GM19463 (cell line): ENCODE measurements around the gene ZNF618.

ENCODE experiments used
- ATAC-seq: cut with Tn5 transposase; IDR thresholded peaks from one replicate; pipeline ENCODE4 v1.9.1; 2021; ENCODE audit warnings: mild to moderate bottlenecking, moderate library complexity; ENCODE audit not compliant: unreplicated experiment

The ZNF618 gene

DNA sequence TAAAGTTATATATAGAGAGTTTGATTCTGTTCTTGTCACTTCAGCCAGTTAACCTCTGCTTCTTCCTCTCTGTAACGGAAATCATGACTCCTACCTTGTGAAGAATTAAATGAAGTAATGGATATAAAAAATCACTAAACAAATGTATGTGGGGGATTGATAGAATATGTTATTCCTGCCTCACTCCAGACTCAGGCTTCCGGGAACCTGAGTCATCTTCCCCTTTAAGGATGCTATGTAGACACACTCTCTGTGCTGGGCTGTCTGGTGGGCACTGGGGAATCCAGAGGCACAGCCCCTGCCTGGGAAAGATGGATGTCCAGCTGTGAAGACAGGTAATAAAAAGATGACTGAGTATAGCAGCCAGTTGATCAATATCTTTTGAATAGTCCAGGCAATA, 77.4 kb downstream of the ZNF618 start:
- ATAC-seq: no peak

DNA sequence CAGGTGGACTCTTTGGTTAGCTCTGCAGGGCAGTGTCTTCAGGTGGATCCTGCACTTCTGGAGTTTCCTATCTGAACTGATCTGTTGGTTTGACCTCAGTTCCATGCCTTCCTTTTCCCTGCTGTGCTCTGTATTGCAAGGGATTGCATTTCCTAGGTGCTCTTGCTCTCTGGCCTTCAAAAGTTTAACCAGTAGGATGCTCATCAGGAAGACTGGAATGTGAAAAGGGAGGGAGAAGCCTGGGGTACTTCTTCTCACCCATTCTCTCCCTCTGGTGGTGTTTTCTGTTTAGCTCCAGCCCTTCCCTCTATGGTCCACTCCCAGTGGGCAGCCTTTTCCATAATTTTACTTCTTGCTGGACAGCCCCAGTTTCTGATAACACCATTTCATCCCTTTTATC, 78.5 kb downstream of the ZNF618 start:
- ATAC-seq: no peak

- ATAC-seq: no peak
Measured at GRCh38 chr9:113955076-113955752, 79.1 kb downstream of the ZNF618 start.

DNA sequence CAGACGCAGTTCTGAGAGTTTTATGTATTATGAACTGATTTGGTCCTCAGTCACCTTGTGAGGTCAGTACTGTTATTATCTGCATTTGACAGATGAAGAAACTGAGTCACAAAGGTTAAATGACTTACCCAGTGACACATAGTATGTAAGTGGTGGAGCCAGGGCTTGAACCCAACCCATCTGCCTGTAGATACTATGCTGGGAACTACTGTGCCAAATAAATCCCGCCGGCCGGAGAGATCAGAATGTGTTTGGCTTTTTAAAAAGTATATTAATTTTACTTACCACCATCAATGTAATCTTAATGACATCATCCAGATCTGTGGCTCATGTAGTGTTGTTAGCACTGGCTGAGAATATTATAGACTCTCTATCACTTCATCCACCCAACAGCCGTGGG, 80.8 kb downstream of the ZNF618 start:
- ATAC-seq: no peak

GRCh38 chr9:113957351-113957750, 81.2 kb downstream of the ZNF618 start:
- no peak for ATAC-seq

DNA sequence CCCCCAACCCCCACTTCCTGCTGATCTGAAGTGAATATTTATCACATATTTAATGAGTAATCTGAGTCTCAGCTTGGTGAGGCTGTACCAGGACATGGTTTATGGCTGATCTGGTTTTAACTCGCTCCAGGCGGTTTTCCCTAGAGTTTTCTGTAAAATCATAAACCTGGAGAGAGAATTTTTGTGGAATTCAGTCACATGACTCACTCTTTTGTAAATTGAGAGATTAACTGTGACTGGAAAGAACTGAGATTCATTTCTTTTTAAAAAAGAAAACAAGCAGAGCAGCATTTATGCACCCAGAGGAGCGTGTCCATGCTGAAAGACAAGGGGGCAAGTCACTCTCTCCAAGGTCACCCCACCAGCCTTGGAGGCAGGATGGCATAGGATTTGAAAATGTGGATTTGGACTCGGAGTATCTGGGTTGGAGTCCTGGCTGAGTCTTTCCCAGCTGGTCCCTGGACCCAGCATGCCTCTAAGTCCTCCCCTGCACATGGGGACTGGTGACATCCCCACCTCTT, 81.8 kb downstream of the ZNF618 start:
- ATAC-seq: no peak

DNA sequence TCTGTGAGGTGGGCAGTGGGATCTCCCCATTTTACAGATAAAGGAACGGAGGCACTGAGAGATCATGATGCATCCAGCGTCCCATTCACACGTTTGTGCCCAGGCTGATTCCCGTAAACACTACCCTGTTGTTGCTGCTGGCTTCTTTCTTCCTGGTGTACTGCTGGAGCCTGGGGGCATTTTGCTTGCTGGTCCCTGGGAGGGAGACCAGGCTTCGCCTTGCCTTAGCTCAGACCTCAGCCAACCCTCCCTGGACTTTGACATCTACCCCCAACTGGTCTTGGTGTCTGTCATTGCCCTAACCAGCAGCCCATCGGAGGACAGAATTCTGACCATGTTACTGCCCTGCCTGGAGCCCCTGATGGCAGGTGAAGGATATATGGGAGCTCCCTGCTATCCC, 82.4 kb downstream of the ZNF618 start:
- ATAC-seq: no peak

- no peak for ATAC-seq
Measured at GRCh38 chr9:113960768-113961167, 84.7 kb downstream of the ZNF618 start.

DNA sequence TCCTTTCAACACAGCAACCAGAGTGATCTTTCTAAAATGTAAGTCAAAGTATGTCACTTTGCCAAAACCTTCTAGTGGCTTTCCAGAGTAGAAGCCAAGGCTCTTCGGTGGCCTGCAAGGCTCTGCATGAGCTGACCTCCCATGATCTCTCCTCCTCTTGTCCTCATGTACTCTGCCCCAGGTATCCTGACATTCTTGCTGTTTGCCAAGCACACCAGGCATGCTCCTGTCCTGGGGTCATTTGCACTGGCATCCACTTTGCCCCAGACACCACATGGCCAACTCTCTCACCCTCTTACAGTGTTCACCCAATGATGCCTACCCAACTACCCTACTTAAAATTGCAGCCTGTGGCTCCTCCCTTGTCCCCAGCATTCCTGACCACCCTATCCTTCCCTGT, 86.3 kb downstream of the ZNF618 start:
- ATAC-seq: no peak

DNA sequence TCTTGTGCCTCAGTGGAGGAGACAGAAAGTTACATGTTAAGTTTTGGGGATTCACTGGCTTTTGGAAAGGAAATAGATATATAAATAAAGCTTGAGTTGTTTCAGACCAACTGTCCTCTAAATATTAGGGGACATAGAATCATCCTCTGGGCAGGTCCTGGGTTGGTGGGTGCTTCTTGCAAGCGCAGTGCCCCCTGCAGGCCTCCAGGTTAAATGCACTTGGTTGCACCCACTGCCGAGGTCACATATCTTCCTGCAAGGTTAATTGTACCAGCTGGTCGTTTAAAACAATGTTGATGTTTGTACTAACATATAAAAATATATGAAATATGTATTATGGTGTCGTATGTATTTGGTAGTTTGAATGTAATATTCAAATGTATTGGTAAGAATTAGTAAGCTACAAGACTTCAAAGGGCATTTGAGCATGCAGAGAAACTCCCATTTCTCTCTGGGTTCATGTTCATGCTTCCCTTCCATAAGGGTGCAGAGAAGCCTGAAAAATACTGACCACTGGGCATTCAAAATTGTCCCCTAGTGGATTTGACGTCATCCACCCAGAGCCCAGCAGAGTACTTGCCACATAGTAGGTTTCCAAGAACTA, 87.0 kb downstream of the ZNF618 start:
- ATAC-seq: no peak

GRCh38 chr9:113963696-113964494, 87.8 kb downstream of the ZNF618 start:
- no peak for ATAC-seq

DNA sequence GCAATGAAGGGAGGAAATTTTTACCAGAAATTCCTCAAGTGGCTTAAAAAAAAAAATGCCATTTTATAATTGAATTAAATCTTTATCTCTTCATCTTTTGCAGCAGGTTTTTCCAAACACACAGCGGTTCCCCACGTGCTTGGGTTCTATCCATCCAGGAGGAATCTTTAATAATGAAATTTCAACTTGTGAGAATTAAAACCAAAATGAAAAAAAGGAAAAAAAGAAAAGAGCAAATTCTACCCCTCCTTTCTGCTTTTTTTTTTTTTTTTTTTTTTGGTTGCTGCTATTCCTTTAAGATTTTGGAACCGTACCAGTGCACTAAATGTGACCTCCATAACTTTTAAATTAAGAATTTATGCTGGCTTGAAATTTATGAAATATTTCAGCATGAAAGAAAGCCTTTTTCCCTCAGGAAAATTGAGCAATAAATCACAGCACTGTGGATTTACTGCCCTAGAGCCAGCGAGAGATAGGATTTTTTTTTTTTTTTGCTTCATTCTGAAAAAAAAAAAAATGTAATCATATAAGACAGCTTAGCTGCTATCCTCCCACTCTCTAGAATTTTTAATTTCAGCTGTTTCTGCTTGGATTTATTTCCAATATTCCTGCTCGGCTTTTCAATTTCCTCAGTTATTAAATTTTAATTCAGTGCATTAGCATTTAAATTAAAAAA, 88.5 kb downstream of the ZNF618 start:
- no peak for ATAC-seq

GRCh38 chr9:113966394-113966793, 90.3 kb downstream of the ZNF618 start:
- ATAC-seq: no peak

DNA sequence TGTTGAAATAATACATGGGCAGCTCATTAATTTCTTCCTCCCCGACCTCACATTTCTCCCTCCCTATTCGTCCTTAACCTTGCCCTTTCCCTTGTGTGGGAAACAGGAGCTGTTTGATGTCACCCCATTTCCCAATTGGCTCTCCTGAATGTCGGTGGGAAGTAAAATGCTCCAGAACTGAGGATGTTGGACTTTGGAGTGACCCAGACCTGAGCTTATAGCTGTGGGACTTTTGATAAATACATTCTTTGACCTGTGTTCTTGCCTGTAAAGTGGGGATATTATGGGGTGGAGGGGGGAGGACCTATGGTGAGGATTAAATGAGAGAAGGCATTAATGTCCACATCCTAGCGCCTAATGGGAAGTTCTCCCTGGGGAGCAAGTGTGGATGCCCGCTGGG, 91.3 kb downstream of the ZNF618 start:
- ATAC-seq: no peak

- ATAC-seq: no peak
Measured at GRCh38 chr9:113969343-113969742, 93.2 kb downstream of the ZNF618 start.

GRCh38 chr9:113973226-113973625, 97.1 kb downstream of the ZNF618 start:
- ATAC-seq: no peak

DNA sequence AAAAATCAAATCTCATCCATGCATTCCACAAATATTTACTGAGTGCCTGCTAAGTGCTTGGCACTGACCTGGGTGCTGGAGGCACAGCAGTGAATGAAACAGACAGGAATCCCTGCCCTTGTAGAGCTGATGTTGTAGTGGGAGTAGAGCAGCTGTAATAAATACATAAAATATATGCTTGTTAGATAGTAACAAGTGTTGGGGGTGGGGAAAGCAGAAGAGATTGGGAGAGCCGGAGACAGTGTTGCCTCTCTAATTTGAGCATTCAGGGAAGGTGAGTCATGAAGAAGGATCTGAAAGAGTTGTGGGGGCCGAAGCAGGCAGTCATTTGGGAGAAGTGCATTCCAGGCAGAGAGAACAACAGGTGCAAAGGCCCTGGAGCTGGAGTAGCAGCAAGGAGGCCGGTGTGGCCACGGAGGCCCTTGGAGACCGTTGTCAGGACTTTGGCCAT, 97.9 kb downstream of the ZNF618 start:
- no peak for ATAC-seq

DNA sequence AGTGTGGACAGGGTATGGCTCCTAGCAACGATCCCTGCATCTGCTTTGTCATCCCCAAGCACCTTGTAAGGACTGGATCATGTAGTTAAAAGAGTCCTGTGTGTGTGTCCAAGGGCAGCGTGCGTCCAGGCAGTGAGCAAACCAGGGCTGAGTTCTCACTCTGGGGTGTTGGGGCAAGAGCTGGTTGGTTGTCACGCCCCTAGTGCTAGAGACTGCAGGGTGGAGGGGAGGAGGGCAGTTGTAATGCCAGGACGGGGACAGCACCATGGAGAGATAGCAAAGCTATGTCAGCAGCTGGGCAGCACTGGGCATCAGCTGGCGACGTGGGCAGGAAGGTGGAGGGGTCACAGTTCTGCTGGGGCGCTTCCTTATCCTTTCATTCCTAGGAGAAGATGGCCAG, 100.8 kb downstream of the ZNF618 start:
- ATAC-seq: no peak

DNA sequence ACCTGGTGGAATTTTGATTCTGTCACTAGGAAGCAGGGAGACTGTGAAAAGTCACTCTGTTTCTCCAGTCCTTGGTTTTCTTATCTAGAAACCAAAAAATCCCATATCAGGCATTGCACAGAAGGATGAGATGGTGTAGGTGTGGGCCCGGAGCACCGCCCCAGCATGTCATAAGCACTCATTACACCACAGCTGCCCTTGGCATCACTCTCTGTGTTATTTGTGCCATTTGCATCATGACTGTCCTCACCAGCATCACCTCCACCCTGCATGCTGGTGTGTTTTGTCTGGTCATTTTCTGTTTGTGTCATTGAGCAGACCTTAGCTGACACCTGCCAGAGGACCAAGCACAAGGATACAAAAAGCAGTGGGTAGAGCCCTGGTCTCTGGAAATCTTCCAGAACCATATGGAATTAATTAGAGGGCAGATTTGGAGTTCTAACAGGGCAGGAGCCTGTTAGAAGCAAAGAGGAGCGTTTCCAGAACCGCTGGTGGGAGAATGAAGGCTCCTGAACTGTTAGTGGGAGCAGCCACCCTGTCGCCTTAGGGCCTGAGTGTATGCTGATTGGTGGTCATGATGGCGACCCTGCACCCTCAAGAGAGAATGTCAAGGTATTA, 102.7 kb downstream of the ZNF618 start:
- no peak for ATAC-seq

DNA sequence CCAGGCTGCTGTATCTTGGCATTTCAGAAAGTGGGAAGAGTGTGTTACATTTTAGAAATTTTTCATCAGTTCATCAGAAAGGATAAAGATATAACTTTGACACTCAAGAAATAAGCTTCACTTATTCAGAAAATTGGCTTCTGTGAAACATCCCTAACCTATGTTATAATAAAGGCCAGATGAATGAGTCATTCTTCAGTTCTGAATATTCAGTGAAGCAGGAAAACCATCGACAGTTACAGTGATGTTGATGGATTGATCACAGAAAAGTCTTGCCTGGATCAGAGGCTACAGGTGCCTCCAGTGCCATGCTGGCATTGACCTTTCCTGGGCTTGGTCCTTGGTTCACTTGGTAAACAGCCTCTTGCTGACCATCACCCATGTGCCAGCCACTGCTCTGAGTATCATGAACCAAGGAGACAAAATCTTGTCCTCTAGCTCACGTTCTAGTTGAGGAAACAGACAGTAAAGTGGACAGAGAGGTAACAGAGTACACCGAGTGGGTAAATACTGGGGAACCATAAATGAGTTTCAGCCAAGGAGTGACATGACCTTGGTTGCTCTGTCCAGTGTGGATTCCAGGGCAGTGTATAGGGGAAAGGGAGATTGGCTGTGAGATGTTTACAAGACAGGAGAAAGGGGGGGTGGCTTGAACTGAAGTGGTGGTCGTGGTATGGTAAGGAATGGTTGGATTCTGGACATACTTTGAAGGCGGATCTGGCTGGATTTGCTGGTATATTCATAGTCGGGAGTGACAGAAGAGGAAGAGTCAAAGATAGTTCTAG, 103.4 kb downstream of the ZNF618 start:
- no peak for ATAC-seq
